H1 (cell line): Measurements from ENCODE around the gene STX11. TPM values are rescaled to one million over a fixed set of nuclear protein-coding genes. Genes with fewer than 3 reads are reported as not detected.

ENCODE experiments used
- CTCF ChIA-PET: fragments of 300-600 bp; sonication (Branson Sonifier 250); formaldehyde crosslinking; loops from one replicate; lab custom pipeline; 2021; ENCODE audit not compliant: partially characterized antibody; lab: Charles Lee
- POLR2A ChIA-PET: fragments of 300-600 bp; sonication (Branson Sonifier 250); formaldehyde crosslinking; loops from one replicate; lab custom pipeline; 2021; ENCODE audit warnings: inconsistent platforms; ENCODE audit not compliant: partially characterized antibody; lab: Charles Lee
- DNase-seq, 2 experiments: peaks; one replicate each; pipeline versions ENCODE4 v3.0.0 to v3.0.0-alpha.2; 2010 to 2022; ENCODE audit warnings: low spot score in 2 of 2, low read depth in 1 of 2, mixed read lengths in 1 of 2
- FAIRE-seq: peaks from 2 replicates; lab custom pipeline; 2011; peaks lifted over from hg19 to GRCh38; lab: Jason Lieb, UNC
- H2AFZ ChIP-seq: 2 replicates; pipeline ENCODE4 v1.8.1; 2012; ENCODE audit warnings: low read length, inconsistent platforms
- H2AK5ac ChIP-seq: 2 replicates; pipeline ENCODE4 v1.6.1; 2013; ENCODE audit warnings: low read depth, low read length
- H2BK120ac ChIP-seq: replicated peaks from 2 replicates; pipeline ENCODE3; 2013; ENCODE audit warnings: low read depth, low read length, inconsistent platforms
- H2BK12ac ChIP-seq: 2 replicates; pipeline ENCODE4 v1.6.1; 2013; ENCODE audit warnings: low read depth, low read length
- H2BK15ac ChIP-seq: 2 replicates; pipeline ENCODE4 v1.6.1; 2013; ENCODE audit warnings: low read length
- H2BK20ac ChIP-seq: 2 replicates; pipeline ENCODE4 v1.6.1; 2013; ENCODE audit warnings: low read length
- H2BK5ac ChIP-seq: 2 replicates; pipeline ENCODE4 v1.6.1; 2013; ENCODE audit warnings: low read depth, low read length
- H3K14ac ChIP-seq: 2 replicates; pipeline ENCODE4 v1.6.1; 2013; ENCODE audit warnings: inconsistent platforms; ENCODE audit not compliant: insufficient read length
- H3K18ac ChIP-seq: 2 replicates; pipeline ENCODE4 v1.6.1; 2013; ENCODE audit warnings: low read length; ENCODE audit errors: extremely low read depth
- H3K23ac ChIP-seq: 2 replicates; pipeline ENCODE4 v1.6.1; 2013; ENCODE audit warnings: inconsistent platforms; ENCODE audit not compliant: insufficient read length
- H3K23me2 ChIP-seq: 2 replicates; pipeline ENCODE4 v1.6.1; 2013; ENCODE audit warnings: low read depth, low read length
- H3K27ac ChIP-seq: 2 replicates; pipeline ENCODE4 v1.6.1; 2011; ENCODE audit warnings: low read depth, low read length, inconsistent platforms
- H3K27me3 ChIP-seq, 4 experiments: replicated peaks in 1 of 4; 1 replicate in 1 of 4; 2 replicates in 3 of 4; pipeline versions ENCODE4 v1.6.1 to v1.8.1; 2011 to 2013; ENCODE audit warnings: low read length in 3 of 4, mild to moderate bottlenecking in 3 of 4, inconsistent platforms in 2 of 4, mixed read lengths in 2 of 4, moderate library complexity in 1 of 4; ENCODE audit not compliant: control insufficient read depth in 3 of 4, insufficient read depth in 3 of 4; ENCODE audit errors: extremely low read depth in 1 of 4
- H3K36me3 ChIP-seq, 4 experiments: 2 replicates each; pipeline versions ENCODE4 v1.6.1 to v1.8.1; 2011 to 2013; ENCODE audit warnings: mild to moderate bottlenecking in 4 of 4, low read length in 3 of 4, moderate library complexity in 2 of 4, control low read depth in 1 of 4, inconsistent platforms in 1 of 4; ENCODE audit not compliant: insufficient read depth in 4 of 4, control insufficient read depth in 2 of 4
- H3K4ac ChIP-seq: replicated peaks from 2 replicates; pipeline ENCODE3; 2013; ENCODE audit warnings: low read length, low read depth, mixed read lengths, inconsistent platforms; ENCODE audit not compliant: insufficient read length
- H3K4me1 ChIP-seq, 4 experiments: replicated peaks in 1 of 4; 1 replicate in 1 of 4; 2 replicates in 3 of 4; pipeline versions ENCODE4 v1.6.1 to v1.8.1; 2011 to 2013; ENCODE audit warnings: low read length in 3 of 4, inconsistent platforms in 2 of 4, mixed read lengths in 1 of 4; ENCODE audit not compliant: insufficient read depth in 4 of 4, control insufficient read depth in 3 of 4
- H3K4me2 ChIP-seq, 2 experiments: 2 replicates each; pipeline versions ENCODE4 v1.6.1 to v1.8.1; 2011 to 2013; ENCODE audit warnings: low read depth in 2 of 2, low read length in 2 of 2, control low read depth in 1 of 2, inconsistent platforms in 1 of 2, mild to moderate bottlenecking in 1 of 2; ENCODE audit not compliant: insufficient read depth in 1 of 2
- H3K4me3 ChIP-seq, 4 experiments: fragments of 200-600, 300-600 bp in 1 of 4; sonication (generic), shearing (Covaris generic), sonication (Bioruptor Twin) in 1 of 4; 2 replicates each; pipeline versions ENCODE4 v1.5.1 to v1.8.1; 2011 to 2016; ENCODE audit warnings: low read length in 4 of 4, low read depth in 3 of 4, control low read depth in 2 of 4, inconsistent platforms in 2 of 4, mild to moderate bottlenecking in 2 of 4, mixed read lengths in 1 of 4, moderate library complexity in 1 of 4; ENCODE audit not compliant: insufficient read depth in 2 of 4; ENCODE audit errors: extremely low read depth in 1 of 4
- H3K56ac ChIP-seq: replicated peaks from 2 replicates; pipeline ENCODE3; 2013; ENCODE audit warnings: low read depth, mild to moderate bottlenecking, mixed read lengths, low read length, inconsistent platforms; ENCODE audit not compliant: insufficient read length
- H3K79me1 ChIP-seq: 2 replicates; pipeline ENCODE4 v1.6.1; 2013; ENCODE audit warnings: low read depth, low read length, control low read depth
- H3K79me2 ChIP-seq, 2 experiments: 2 replicates each; pipeline versions ENCODE4 v1.6.1 to v1.8.1; 2012 to 2013; ENCODE audit warnings: low read length in 2 of 2, mild to moderate bottlenecking in 2 of 2, inconsistent platforms in 1 of 2; ENCODE audit not compliant: insufficient read depth in 2 of 2, control insufficient read depth in 1 of 2
- H3K9ac ChIP-seq, 4 experiments: replicated peaks in 1 of 4; 1 replicate in 1 of 4; 2 replicates in 3 of 4; pipeline versions ENCODE4 v1.6.1 to v1.8.1; 2011 to 2013; ENCODE audit warnings: low read depth in 3 of 4, low read length in 3 of 4, control low read depth in 2 of 4, mild to moderate bottlenecking in 2 of 4, moderate library complexity in 2 of 4, inconsistent platforms in 1 of 4; ENCODE audit errors: extremely low read depth in 1 of 4
- H3K9me3 ChIP-seq, 2 experiments: 2 replicates each; pipeline versions ENCODE4 v1.6.1 to v1.8.1; 2012 to 2013; ENCODE audit warnings: mild to moderate bottlenecking in 2 of 2, moderate library complexity in 2 of 2, control low read depth in 1 of 2, inconsistent platforms in 1 of 2, low read depth in 1 of 2, low read length in 1 of 2, mixed read lengths in 1 of 2; ENCODE audit not compliant: insufficient read depth in 2 of 2
- H4K20me1 ChIP-seq, 2 experiments: replicated peaks in 1 of 2; 2 replicates each; pipeline versions ENCODE3 to v1.8.1; 2011 to 2013; ENCODE audit warnings: inconsistent platforms in 2 of 2, low read length in 2 of 2, mild to moderate bottlenecking in 1 of 2; ENCODE audit not compliant: insufficient read depth in 2 of 2, control insufficient read depth in 1 of 2
- H4K5ac ChIP-seq: 2 replicates; pipeline ENCODE4 v1.6.1; 2013; ENCODE audit warnings: low read length, low read depth, mixed read lengths, inconsistent platforms; ENCODE audit not compliant: insufficient read length
- H4K8ac ChIP-seq: 2 replicates; pipeline ENCODE4 v1.8.0; 2013; ENCODE audit warnings: mild to moderate bottlenecking, moderate library complexity, low read length, inconsistent platforms; ENCODE audit not compliant: insufficient read depth; ENCODE audit errors: extremely low read depth
- H4K91ac ChIP-seq: replicated peaks from 2 replicates; pipeline ENCODE3; 2013; ENCODE audit warnings: low read length, mixed read lengths, inconsistent platforms; ENCODE audit not compliant: insufficient read length
- ASH2L ChIP-seq: fragments of 200-600, 300-600 bp; sonication (generic); IDR thresholded peaks from one replicate; pipeline ENCODE4 v1.7.1; 2017; ENCODE audit warnings: low read length
- CREB1 ChIP-seq: IDR thresholded peaks from 2 replicates; pipeline ENCODE4 v1.6.1; 2012; ENCODE audit warnings: inconsistent platforms
- GABPA ChIP-seq: IDR thresholded peaks from 2 replicates; pipeline ENCODE4 v1.6.1; 2011; ENCODE audit warnings: mild to moderate bottlenecking, low read length, moderate library complexity, borderline replicate concordance; ENCODE audit not compliant: insufficient read depth
- JUND ChIP-seq: IDR thresholded peaks from 2 replicates; pipeline ENCODE4 v1.6.1; 2011; ENCODE audit warnings: mild to moderate bottlenecking, improper control_type of control experiment, low read length
- KDM5A ChIP-seq: fragments of 200-600 bp; IDR thresholded peaks from 2 replicates; pipeline ENCODE4 v1.7.1; 2012; ENCODE audit warnings: mild to moderate bottlenecking, low read length, inconsistent platforms, mixed read lengths
- NANOG ChIP-seq: IDR thresholded peaks from 2 replicates; pipeline ENCODE4 v1.6.1; 2011; ENCODE audit warnings: low read length, low read depth, mild to moderate bottlenecking, inconsistent platforms; ENCODE audit not compliant: insufficient read depth, poor library complexity, severe bottlenecking
- POU5F1 ChIP-seq: IDR thresholded peaks from 2 replicates; pipeline ENCODE4 v1.6.1; 2011; ENCODE audit warnings: low read depth, mild to moderate bottlenecking, low read length, moderate library complexity
- RBBP5 ChIP-seq: IDR thresholded peaks from 2 replicates; pipeline ENCODE4 v1.7.1; 2012; ENCODE audit warnings: low read depth, mild to moderate bottlenecking, inconsistent platforms, low read length, moderate library complexity, borderline replicate concordance
- RXRA ChIP-seq: IDR thresholded peaks from 2 replicates; pipeline ENCODE4 v1.6.1; 2011; ENCODE audit warnings: low read depth, mild to moderate bottlenecking, low read length, moderate library complexity; ENCODE audit not compliant: insufficient read depth
- SIRT6 ChIP-seq: IDR thresholded peaks from one replicate; pipeline ENCODE4 v1.7.1; 2012; ENCODE audit warnings: low read length, inconsistent platforms
- TCF12 ChIP-seq: IDR thresholded peaks from 2 replicates; pipeline ENCODE4 v1.6.1; 2011; ENCODE audit warnings: low read depth, mild to moderate bottlenecking, low read length
- WGBS, 2 experiments: shearing (Covaris generic) in 1 of 2; methylation state at CpG; one replicate each; pipeline versions ENCODE4 v1.1.6 to v1.1.7; 2013 to 2015; ENCODE audit warnings: low lambda C conversion rate in 2 of 2, mixed read lengths in 2 of 2, inconsistent platforms in 1 of 2, low coverage in 1 of 2, missing lambda C conversion rate in 1 of 2; ENCODE audit not compliant: insufficient replicate concordance in 2 of 2, insufficient coverage in 1 of 2, insufficient read length in 1 of 2; ENCODE audit errors: extremely low coverage in 1 of 2, missing lambda C conversion rate in 1 of 2; 5-methylcytosine and 5-hydroxymethylcytosine counted together
- polyA plus RNA-seq, 7 experiments: library from polyadenylated mRNA; depleted of rRNA in 3 of 7; stranded (reverse) in 5 of 7; unstranded in 2 of 7; fragments of >200 nt in 5 of 7; fragments of 200-250 nt in 2 of 7; gene quantifications; 1 replicate in 5 of 7; 2 replicates in 1 of 7; 4 replicates in 1 of 7; pipeline versions ENCODE4 v1.2.1 to v1.2.3, GENCODE V29; 2011 to 2013; ENCODE audit warnings: missing spikeins in 2 of 7, mixed read lengths in 2 of 7
- total RNA-seq: library from RNA; stranded (reverse); fragmentation: NEBNext Ultra II Directional; extraction: Animal tissue kit (Norgen Biotek cat#: 25700); gene quantifications from 2 replicates; pipeline ENCODE4 v1.2.1, GENCODE V29; 2021
- TF ChIP-seq, protein P1 (sequence below): IDR thresholded peaks from 2 replicates; pipeline ENCODE4 v1.6.1; 2012; ENCODE audit warnings: inconsistent platforms
- TF ChIP-seq, protein P2 (sequence below): IDR thresholded peaks from 2 replicates; pipeline ENCODE4 v1.6.1; 2012; ENCODE audit warnings: low read length, inconsistent platforms

The STX11 gene
- total and polyA plus RNA-seq, 2 of the 8 experiments (the other 6 are each of a cell fraction or from before 2014, with no cell fraction given): 0.15 to 0.34 TPM

DNA sequence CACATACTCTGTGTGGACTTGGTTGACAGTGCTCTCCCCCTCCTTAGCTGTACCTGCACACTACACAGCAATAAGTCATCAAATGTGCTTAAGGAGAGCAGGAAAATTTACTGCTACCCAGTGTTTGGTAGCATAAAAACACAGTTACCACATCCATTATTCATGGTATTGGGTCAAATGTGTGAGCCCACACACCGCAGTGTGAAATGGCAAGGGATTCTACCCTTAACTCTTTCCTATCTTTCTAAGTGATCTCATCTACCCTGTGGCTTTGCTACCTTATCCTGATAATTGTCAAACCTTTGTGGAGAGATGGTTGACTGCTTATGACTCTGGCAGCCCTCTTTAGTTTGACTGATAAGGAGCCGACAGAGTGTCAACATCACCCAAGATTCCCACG, 47.6 kb downstream of the STX11 start:
- POLR2A ChIA-PET: no interaction called here
- Histone ChIP-seq H4K20me1 (no peaks in the 10 kb centered on the region), H3K14ac (no peak overlapping the region), H4K8ac (no peak overlapping the region), H3K27ac (no peak overlapping the region), H3K79me2 (no peaks in the 10 kb centered on the region), H4K91ac (no peak overlapping the region), H2AFZ (no peak overlapping the region; the same call in 1 of the 2 replicates), H3K79me1 (no peaks in the 10 kb centered on the region), H2BK20ac (no peak overlapping the region), H3K56ac (no peak overlapping the region), H2BK12ac (no peak overlapping the region), H3K4me2 (no peak overlapping the region), H2BK120ac (no peak overlapping the region), H3K36me3 (no peaks in the 10 kb centered on the region; a peak in 1 of 8 replicates), H3K4me1 (no peaks in the 10 kb centered on the region), H2BK5ac (no peak overlapping the region), H2AK5ac (no peak overlapping the region), H2BK15ac (no peak overlapping the region), H3K4me3 (no peak overlapping the region), H3K9me3 (no peaks in the 10 kb centered on the region), H3K27me3 (no peaks in the 10 kb centered on the region), H3K23me2 (no peaks in the 10 kb centered on the region), H3K18ac (no peak overlapping the region), H3K4ac (no peak overlapping the region), H3K9ac (no peak overlapping the region), H3K23ac (no peak overlapping the region), H4K5ac (no peak overlapping the region)
- 96% methylated on average over 3 of the region's 3 CpGs; no CpG with 5 or more reads in 1 of the 2 experiments for WGBS, 2 experiments
- DNase-seq: no peak
- FAIRE-seq: no peak
- CTCF ChIA-PET: no interaction called here
- TF ChIP-seq KDM5A (no peak), RXRA (no peak), GABPA (no peak), SIRT6 (no peak), JUND (no peak), CREB1 (no peak), NANOG (no peak), ASH2L (no peak), TCF12 (no peak), POU5F1 (no peak), RBBP5 (no peak)
- TF ChIP-seq, protein P1, sequence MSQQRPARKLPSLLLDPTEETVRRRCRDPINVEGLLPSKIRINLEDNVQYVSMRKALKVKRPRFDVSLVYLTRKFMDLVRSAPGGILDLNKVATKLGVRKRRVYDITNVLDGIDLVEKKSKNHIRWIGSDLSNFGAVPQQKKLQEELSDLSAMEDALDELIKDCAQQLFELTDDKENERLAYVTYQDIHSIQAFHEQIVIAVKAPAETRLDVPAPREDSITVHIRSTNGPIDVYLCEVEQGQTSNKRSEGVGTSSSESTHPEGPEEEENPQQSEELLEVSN: no peak
- TF ChIP-seq, protein P2, sequence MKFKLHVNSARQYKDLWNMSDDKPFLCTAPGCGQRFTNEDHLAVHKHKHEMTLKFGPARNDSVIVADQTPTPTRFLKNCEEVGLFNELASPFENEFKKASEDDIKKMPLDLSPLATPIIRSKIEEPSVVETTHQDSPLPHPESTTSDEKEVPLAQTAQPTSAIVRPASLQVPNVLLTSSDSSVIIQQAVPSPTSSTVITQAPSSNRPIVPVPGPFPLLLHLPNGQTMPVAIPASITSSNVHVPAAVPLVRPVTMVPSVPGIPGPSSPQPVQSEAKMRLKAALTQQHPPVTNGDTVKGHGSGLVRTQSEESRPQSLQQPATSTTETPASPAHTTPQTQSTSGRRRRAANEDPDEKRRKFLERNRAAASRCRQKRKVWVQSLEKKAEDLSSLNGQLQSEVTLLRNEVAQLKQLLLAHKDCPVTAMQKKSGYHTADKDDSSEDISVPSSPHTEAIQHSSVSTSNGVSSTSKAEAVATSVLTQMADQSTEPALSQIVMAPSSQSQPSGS: no peak
